Measurements from ENCODE around the gene CADM4.

CADM4 gene

DNA sequence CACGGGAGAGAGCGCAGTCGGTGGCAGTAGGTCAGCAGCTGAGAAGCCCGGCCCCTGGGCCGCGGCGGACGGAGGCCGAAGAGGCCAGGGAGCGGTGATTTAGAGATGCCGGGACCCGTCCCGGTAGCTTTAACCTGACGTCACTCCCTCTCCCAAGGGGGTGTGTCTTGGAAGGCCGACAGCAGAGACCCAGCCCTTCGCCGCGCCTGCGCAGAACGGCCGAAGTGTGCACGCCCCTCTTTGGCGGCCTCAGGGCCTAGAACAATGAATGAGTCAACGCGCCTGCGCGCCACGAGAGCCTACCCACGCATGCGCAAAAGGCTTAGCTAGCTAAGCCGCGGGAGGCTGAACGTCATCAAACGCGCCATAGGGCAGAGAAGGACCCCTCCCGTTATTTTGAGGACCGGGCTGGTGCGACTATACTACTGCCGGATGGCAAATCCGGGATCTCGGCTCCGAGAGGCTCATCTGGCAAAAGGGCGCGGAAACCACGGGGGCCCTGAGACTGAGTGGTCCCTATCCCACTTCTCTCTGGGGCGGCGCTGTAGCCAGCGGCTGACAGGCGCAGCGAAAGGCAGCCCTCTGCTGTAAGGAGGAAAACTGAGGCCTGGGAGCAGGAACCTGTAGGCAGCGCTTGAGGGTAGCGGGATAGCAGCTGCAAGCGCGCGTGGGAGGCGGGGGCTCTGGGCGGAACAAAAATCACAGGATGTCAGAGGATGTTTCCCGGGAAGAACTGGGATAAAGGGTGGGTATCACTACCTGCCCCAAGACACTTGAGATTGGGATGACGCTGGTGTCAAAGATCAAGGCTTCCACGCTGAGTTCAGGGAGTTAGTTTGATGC, 43.4 kb downstream of the CADM4 start, which contains the start of the genes IRGQ and ZNF576:
Gene IRGQ, minus strand, starts transcription at position 136 of the 843 bp plus-strand sequence. CDS start 796 bp downstream, outside the sequence.
Gene ZNF576, plus strand, starts transcription at position 597 of the 843 bp plus-strand sequence. CDS start 514 bp downstream, outside the sequence.
- TF ChIP-seq, protein P1, sequence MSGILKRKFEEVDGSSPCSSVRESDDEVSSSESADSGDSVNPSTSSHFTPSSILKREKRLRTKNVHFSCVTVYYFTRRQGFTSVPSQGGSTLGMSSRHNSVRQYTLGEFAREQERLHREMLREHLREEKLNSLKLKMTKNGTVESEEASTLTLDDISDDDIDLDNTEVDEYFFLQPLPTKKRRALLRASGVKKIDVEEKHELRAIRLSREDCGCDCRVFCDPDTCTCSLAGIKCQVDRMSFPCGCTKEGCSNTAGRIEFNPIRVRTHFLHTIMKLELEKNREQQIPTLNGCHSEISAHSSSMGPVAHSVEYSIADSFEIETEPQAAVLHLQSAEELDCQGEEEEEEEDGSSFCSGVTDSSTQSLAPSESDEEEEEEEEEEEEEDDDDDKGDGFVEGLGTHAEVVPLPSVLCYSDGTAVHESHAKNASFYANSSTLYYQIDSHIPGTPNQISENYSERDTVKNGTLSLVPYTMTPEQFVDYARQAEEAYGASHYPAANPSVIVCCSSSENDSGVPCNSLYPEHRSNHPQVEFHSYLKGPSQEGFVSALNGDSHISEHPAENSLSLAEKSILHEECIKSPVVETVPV (CRISPR knock-in tag; IDR thresholded peaks at IDR 0.05): no peak
- no peak for TF ChIP-seq ISL1 (CRISPR knock-in tag; IDR thresholded peaks at IDR 0.05)
- no peak for TF ChIP-seq ZNF70 (CRISPR knock-in tag; IDR thresholded peaks at IDR 0.05)
- no peak for TF ChIP-seq TOX (CRISPR knock-in tag; IDR thresholded peaks at IDR 0.05; ENCODE audit: borderline replicate concordance)
- TF ChIP-seq ARNTL (CRISPR knock-in tag; IDR thresholded peaks at IDR 0.05; ENCODE audit: borderline replicate concordance, low read depth): no peak
- ATAC-seq: peak; percentile 91

DNA sequence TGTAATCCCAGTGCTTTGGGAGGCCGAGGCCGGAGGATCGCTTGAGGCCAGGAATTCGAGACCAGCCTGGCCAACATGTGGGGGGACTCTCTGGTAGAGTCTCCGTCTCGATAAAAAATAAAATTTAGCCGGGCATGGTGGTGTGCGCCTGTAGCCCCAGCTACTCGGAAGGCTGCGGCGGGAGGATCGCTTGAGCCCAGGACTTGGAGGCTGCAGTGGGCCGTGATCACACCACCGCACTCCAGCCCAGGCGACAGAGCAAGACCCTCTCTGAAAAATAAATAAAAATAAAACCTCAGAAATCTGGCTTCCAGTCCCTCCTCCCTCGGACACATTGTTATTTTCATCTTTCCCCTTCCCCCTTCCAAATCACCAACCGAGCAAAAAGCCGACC, 44.0 kb downstream of the CADM4 start:
- ATAC-seq: peak; percentile 49
- TF ChIP-seq PPARA (CRISPR knock-in tag; IDR thresholded peaks at IDR 0.05; ENCODE audit: borderline replicate concordance): no peak
- TF ChIP-seq, protein P2, sequence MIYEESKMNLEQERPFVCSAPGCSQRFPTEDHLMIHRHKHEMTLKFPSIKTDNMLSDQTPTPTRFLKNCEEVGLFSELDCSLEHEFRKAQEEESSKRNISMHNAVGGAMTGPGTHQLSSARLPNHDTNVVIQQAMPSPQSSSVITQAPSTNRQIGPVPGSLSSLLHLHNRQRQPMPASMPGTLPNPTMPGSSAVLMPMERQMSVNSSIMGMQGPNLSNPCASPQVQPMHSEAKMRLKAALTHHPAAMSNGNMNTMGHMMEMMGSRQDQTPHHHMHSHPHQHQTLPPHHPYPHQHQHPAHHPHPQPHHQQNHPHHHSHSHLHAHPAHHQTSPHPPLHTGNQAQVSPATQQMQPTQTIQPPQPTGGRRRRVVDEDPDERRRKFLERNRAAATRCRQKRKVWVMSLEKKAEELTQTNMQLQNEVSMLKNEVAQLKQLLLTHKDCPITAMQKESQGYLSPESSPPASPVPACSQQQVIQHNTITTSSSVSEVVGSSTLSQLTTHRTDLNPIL (CRISPR knock-in tag; IDR thresholded peaks at IDR 0.05; ENCODE audit: low read depth): no peak
- TF ChIP-seq OSR1 (CRISPR knock-in tag; IDR thresholded peaks at IDR 0.05): no peak
- TF ChIP-seq ZFP3 (CRISPR knock-in tag; IDR thresholded peaks at IDR 0.05): peak; percentile 95
- TF ChIP-seq ZFP30 (CRISPR knock-in tag; IDR thresholded peaks at IDR 0.05): no peak
- TF ChIP-seq, protein P3, sequence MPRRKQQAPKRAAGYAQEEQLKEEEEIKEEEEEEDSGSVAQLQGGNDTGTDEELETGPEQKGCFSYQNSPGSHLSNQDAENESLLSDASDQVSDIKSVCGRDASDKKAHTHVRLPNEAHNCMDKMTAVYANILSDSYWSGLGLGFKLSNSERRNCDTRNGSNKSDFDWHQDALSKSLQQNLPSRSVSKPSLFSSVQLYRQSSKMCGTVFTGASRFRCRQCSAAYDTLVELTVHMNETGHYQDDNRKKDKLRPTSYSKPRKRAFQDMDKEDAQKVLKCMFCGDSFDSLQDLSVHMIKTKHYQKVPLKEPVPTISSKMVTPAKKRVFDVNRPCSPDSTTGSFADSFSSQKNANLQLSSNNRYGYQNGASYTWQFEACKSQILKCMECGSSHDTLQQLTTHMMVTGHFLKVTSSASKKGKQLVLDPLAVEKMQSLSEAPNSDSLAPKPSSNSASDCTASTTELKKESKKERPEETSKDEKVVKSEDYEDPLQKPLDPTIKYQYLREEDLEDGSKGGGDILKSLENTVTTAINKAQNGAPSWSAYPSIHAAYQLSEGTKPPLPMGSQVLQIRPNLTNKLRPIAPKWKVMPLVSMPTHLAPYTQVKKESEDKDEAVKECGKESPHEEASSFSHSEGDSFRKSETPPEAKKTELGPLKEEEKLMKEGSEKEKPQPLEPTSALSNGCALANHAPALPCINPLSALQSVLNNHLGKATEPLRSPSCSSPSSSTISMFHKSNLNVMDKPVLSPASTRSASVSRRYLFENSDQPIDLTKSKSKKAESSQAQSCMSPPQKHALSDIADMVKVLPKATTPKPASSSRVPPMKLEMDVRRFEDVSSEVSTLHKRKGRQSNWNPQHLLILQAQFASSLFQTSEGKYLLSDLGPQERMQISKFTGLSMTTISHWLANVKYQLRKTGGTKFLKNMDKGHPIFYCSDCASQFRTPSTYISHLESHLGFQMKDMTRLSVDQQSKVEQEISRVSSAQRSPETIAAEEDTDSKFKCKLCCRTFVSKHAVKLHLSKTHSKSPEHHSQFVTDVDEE (CRISPR knock-in tag; IDR thresholded peaks at IDR 0.05): no peak
- no peak for TF ChIP-seq BACH2 (CRISPR knock-in tag; IDR thresholded peaks at IDR 0.05; ENCODE audit: borderline replicate concordance)
- TF ChIP-seq ARNTL (CRISPR knock-in tag; IDR thresholded peaks at IDR 0.05; ENCODE audit: borderline replicate concordance, low read depth): no peak

DNA sequence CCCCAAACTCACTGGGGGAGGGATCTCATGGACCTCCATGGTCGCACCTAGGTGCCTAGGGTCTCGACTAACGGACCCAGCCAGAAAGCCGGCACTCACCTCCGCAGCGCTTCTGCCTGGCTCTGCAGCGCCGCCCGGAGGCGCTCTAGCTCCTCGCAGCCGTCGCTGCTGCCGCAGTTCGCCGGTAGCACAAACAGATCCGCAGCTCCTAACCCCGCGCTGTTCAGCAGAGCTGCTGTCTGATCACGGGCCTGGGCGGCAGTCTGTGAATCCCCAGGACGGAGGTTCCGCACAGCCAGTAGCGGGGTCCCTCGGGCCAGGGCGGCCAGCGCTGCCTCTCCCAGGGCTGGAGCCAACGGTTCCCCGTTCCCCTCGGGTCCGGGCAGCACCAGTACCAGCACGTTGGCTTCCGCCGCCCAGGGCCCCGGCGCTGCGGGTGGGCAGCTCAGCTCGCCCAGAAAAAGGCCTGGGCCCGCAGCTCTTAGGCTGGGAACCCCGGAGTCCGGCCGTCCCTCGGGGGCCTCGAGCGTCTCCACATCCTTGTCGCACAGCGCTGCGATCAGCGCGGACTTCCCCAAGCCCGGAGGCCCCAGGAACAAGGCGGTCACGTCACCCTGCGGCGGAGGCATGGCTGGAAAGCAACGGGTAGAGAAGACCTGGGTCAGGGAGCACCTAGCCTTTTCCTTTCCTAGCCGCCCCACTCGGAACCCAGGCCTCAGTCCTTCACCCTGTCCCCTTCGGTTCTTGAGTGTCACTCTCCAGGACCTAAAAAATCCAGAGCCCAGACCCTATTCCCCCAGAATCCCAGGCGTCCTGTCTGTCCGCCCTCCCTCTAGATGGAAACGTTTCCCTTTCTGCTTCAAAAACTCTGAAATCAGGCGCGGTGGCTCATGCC, 44.7 kb downstream of the CADM4 start:
- TF ChIP-seq ISL1 (CRISPR knock-in tag; IDR thresholded peaks at IDR 0.05) (no peak), ZFP30 (CRISPR knock-in tag; IDR thresholded peaks at IDR 0.05) (no peak), GLIS3 (CRISPR knock-in tag; IDR thresholded peaks at IDR 0.05) (no peak), SNAI2 (CRISPR knock-in tag; IDR thresholded peaks at IDR 0.05) (no peak), ZNF70 (CRISPR knock-in tag; IDR thresholded peaks at IDR 0.05) (no peak)
- TF ChIP-seq, protein P3 (CRISPR knock-in tag; IDR thresholded peaks at IDR 0.05): no peak
- TF ChIP-seq, protein P4, sequence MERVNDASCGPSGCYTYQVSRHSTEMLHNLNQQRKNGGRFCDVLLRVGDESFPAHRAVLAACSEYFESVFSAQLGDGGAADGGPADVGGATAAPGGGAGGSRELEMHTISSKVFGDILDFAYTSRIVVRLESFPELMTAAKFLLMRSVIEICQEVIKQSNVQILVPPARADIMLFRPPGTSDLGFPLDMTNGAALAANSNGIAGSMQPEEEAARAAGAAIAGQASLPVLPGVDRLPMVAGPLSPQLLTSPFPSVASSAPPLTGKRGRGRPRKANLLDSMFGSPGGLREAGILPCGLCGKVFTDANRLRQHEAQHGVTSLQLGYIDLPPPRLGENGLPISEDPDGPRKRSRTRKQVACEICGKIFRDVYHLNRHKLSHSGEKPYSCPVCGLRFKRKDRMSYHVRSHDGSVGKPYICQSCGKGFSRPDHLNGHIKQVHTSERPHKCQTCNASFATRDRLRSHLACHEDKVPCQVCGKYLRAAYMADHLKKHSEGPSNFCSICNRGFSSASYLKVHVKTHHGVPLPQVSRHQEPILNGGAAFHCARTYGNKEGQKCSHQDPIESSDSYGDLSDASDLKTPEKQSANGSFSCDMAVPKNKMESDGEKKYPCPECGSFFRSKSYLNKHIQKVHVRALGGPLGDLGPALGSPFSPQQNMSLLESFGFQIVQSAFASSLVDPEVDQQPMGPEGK (CRISPR knock-in tag; IDR thresholded peaks at IDR 0.05; ENCODE audit: borderline replicate concordance): no peak
- ATAC-seq: peak; percentile 68
